NCI-H82 treated with DMSO at 0.1 percent for 48 hours (cell line): ENCODE results near the gene NTM.

Experiments
- DNase-seq: peaks from one replicate; lab custom pipeline; 2025; ENCODE audit not compliant: unreplicated experiment; lab: John Stamatoyannopoulos, UW

NTM gene

GRCh38 chr11:132168344-132168981 is 798.0 kb downstream of the NTM start:
- DNase-seq: no peak

GRCh38 chr11:132171031-132171430 is 800.6 kb downstream of the NTM start:
- no peak for DNase-seq

- no peak for DNase-seq
Observed at GRCh38 chr11:132174362-132175255, 804.2 kb downstream of the NTM start.

GRCh38 chr11:132177106-132177505 is 806.7 kb downstream of the NTM start:
- no peak for DNase-seq

GRCh38 chr11:132184079-132184478 is 813.7 kb downstream of the NTM start:
- DNase-seq: no peak

GRCh38 chr11:132185726-132186592 is 815.5 kb downstream of the NTM start:
- no peak for DNase-seq

- no peak for DNase-seq
Observed at GRCh38 chr11:132186699-132187098, 816.3 kb downstream of the NTM start.

GRCh38 chr11:132187386-132187785 is 817.0 kb downstream of the NTM start:
- no peak for DNase-seq

- no peak for DNase-seq
Observed at GRCh38 chr11:132187814-132188213, 817.4 kb downstream of the NTM start.

- no peak for DNase-seq
Observed at GRCh38 chr11:132196928-132197327, 826.5 kb downstream of the NTM start.

- DNase-seq: no peak
Observed at GRCh38 chr11:132200353-132200936, 830.0 kb downstream of the NTM start.

GRCh38 chr11:132202621-132203020 is 832.2 kb downstream of the NTM start:
- DNase-seq: no peak

GRCh38 chr11:132205006-132205405 is 834.6 kb downstream of the NTM start:
- DNase-seq: no peak

GRCh38 chr11:132205496-132205895 is 835.1 kb downstream of the NTM start:
- DNase-seq: no peak

GRCh38 chr11:132206993-132207392 is 836.6 kb downstream of the NTM start:
- DNase-seq: no peak

- DNase-seq: no peak
Observed at GRCh38 chr11:132208477-132209055, 838.2 kb downstream of the NTM start.

GRCh38 chr11:132211479-132211878 is 841.1 kb downstream of the NTM start:
- no peak for DNase-seq

- no peak for DNase-seq
Observed at GRCh38 chr11:132217856-132218255, 847.4 kb downstream of the NTM start.

GRCh38 chr11:132220474-132220873 is 850.1 kb downstream of the NTM start:
- DNase-seq: no peak

- no peak for DNase-seq
Observed at GRCh38 chr11:132222345-132222744, 851.9 kb downstream of the NTM start.

GRCh38 chr11:132226522-132226921 is 856.1 kb downstream of the NTM start:
- DNase-seq: no peak
